MM.1S (cell line): ENCODE results near the gene MSI1.

Experiments
- DNase-seq: peaks from one replicate; pipeline ENCODE4 v3.0.0-alpha.2; 2015
- H2AFZ ChIP-seq: fragments of 300-600 bp; sonication (generic); 2 replicates; pipeline ENCODE4 v1.6.0; 2016; ENCODE audit warnings: antibody characterized with exemption, low read length
- H3F3A ChIP-seq: fragments of 300-600 bp; sonication (generic); 2 replicates; pipeline ENCODE4 v1.6.1; 2016; ENCODE audit warnings: mild to moderate bottlenecking, antibody characterized with exemption, low read length, moderate library complexity, mixed read lengths; ENCODE audit not compliant: insufficient read depth
- H3K27ac ChIP-seq: fragments of 300-600 bp; sonication (generic); 2 replicates; pipeline ENCODE4 v1.5.1; 2016; ENCODE audit warnings: mild to moderate bottlenecking, low read length
- H3K27me3 ChIP-seq: fragments of 300-600 bp; sonication (generic); replicated peaks from 2 replicates; pipeline ENCODE4 v1.6.0; 2016; ENCODE audit warnings: low read length; ENCODE audit not compliant: insufficient read depth
- H3K36me3 ChIP-seq: fragments of 300-600 bp; sonication (generic); replicated peaks from 2 replicates; pipeline ENCODE4 v1.6.1; 2016; ENCODE audit warnings: mild to moderate bottlenecking, low read length, mixed read lengths; ENCODE audit not compliant: insufficient read depth
- H3K4me1 ChIP-seq: fragments of 300-600 bp; sonication (generic); 2 replicates; pipeline ENCODE4 v1.6.1; 2016; ENCODE audit warnings: low read length, mixed read lengths
- H3K4me2 ChIP-seq: fragments of 300-600 bp; sonication (generic); 2 replicates; pipeline ENCODE4 v1.6.0; 2016; ENCODE audit warnings: low read depth, low read length
- H3K4me3 ChIP-seq: fragments of 300-600 bp; sonication (generic); 2 replicates; pipeline ENCODE4 v1.5.1; 2016; ENCODE audit warnings: low read length, mixed read lengths
- H3K79me2 ChIP-seq: fragments of 300-600 bp; sonication (generic); 2 replicates; pipeline ENCODE4 v1.6.1; 2016; ENCODE audit warnings: mixed run types, low read length, mixed read lengths
- H3K9ac ChIP-seq: fragments of 300-600 bp; sonication (generic); 2 replicates; pipeline ENCODE4 v1.6.1; 2016; ENCODE audit warnings: low read length, mixed read lengths
- H3K9me2 ChIP-seq: fragments of 300-600 bp; sonication (generic); replicated peaks from 2 replicates; pipeline ENCODE4 v1.6.1; 2016; ENCODE audit warnings: mild to moderate bottlenecking, low read length, mixed read lengths; ENCODE audit not compliant: insufficient read depth
- H3K9me3 ChIP-seq: fragments of 300-600 bp; sonication (generic); replicated peaks from 2 replicates; pipeline ENCODE4 v1.6.1; 2016; ENCODE audit warnings: mild to moderate bottlenecking, low read length, mixed read lengths; ENCODE audit not compliant: insufficient read depth
- H4K20me1 ChIP-seq: fragments of 300-600 bp; sonication (generic); 2 replicates; pipeline ENCODE4 v1.6.1; 2016; ENCODE audit warnings: mild to moderate bottlenecking, low read length, moderate library complexity, mixed read lengths; ENCODE audit not compliant: insufficient read depth
- CTCF ChIP-seq: fragments of 300-600 bp; sonication (generic); IDR thresholded peaks from 2 replicates; pipeline ENCODE4 v1.5.1; 2016; ENCODE audit warnings: antibody characterized with exemption, low read length, mixed read lengths
- EZH2 ChIP-seq: fragments of 300-600 bp; sonication (generic); optimal IDR thresholded peaks from 2 replicates; pipeline ENCODE3; 2017; ENCODE audit warnings: low read depth, mild to moderate bottlenecking, antibody characterized with exemption, low read length, mixed read lengths
- EZH2phosphoT487 ChIP-seq: fragments of 300-600 bp; sonication (generic); IDR thresholded peaks from 2 replicates; pipeline ENCODE4 v1.6.1; 2018; ENCODE audit warnings: antibody characterized with exemption, low read length

Gene MSI1

GRCh38 chr12:120413901-120414695 lies 45.1 kb upstream of the MSI1 start:
- Histone ChIP-seq H3K36me3 (no peaks in the 10 kb centered on the region), H3F3A (no peaks in the 10 kb centered on the region), H3K9ac (no peak overlapping the region), H3K79me2 (no peaks in the 10 kb centered on the region), H3K27ac (no peak overlapping the region), H3K27me3 (no peaks in the 10 kb centered on the region), H3K9me2 (no peaks in the 10 kb centered on the region), H3K4me1 (no peaks in the 10 kb centered on the region), H3K4me2 (no peak overlapping the region), H4K20me1 (no peaks in the 10 kb centered on the region), H2AFZ (no peak overlapping the region), H3K9me3 (no peaks in the 10 kb centered on the region), H3K4me3 (no peak overlapping the region)
- DNase-seq = no peak
- no peak for TF ChIP-seq CTCF
- no peak for TF ChIP-seq EZH2
- no peak for TF ChIP-seq EZH2phosphoT487

GRCh38 chr12:120412421-120412820 lies 43.5 kb upstream of the MSI1 start:
- no peaks in the 10 kb centered on the region for H3K4me1 ChIP-seq
- no peak overlapping the region for H3K9ac ChIP-seq
- H3K9me2 ChIP-seq = no peaks in the 10 kb centered on the region
- no peak for DNase-seq
- H3K4me2 ChIP-seq = no peak overlapping the region
- H3K9me3 ChIP-seq = no peaks in the 10 kb centered on the region
- H2AFZ ChIP-seq = no peak overlapping the region
- H3K36me3 ChIP-seq = no peaks in the 10 kb centered on the region
- TF ChIP-seq EZH2phosphoT487 (no peak), CTCF (no peak), EZH2 (no peak)
- H3K79me2 ChIP-seq = no peaks in the 10 kb centered on the region
- no peaks in the 10 kb centered on the region for H4K20me1 ChIP-seq
- no peak overlapping the region for H3K27ac ChIP-seq
- no peak overlapping the region for H3K4me3 ChIP-seq
- no peaks in the 10 kb centered on the region for H3F3A ChIP-seq
- no peaks in the 10 kb centered on the region for H3K27me3 ChIP-seq

GRCh38 chr12:120408771-120409170 lies 39.8 kb upstream of the MSI1 start:
- TF ChIP-seq EZH2phosphoT487 (no peak), CTCF (no peak), EZH2 (no peak)
- no peak overlapping the region for H3K27ac ChIP-seq
- H3K36me3 ChIP-seq = no peaks in the 10 kb centered on the region
- no peak overlapping the region for H3K9ac ChIP-seq
- no peaks in the 10 kb centered on the region for H3F3A ChIP-seq
- no peak overlapping the region for H2AFZ ChIP-seq
- no peaks in the 10 kb centered on the region for H3K79me2 ChIP-seq
- H4K20me1 ChIP-seq = no peaks in the 10 kb centered on the region
- H3K9me3 ChIP-seq = no peaks in the 10 kb centered on the region
- H3K9me2 ChIP-seq = no peaks in the 10 kb centered on the region
- no peaks in the 10 kb centered on the region for H3K27me3 ChIP-seq
- no peak overlapping the region for H3K4me3 ChIP-seq
- H3K4me2 ChIP-seq = no peak overlapping the region
- H3K4me1 ChIP-seq = no peaks in the 10 kb centered on the region
- no peak for DNase-seq
